Measurements from ENCODE around the gene LEPROT. TPM values are rescaled to one million over a fixed set of nuclear protein-coding genes. Genes with fewer than 3 reads are reported as not detected.
"Not testable (repeated sequence)": the region's sequence is repeated elsewhere in the genome, so short reads cannot be mapped to it uniquely, and the experiment has no call there.

Gene LEPROT
- total and polyA plus RNA-seq, 7 donors: 14.9 to 34.5 (median 22.9) TPM

DNA sequence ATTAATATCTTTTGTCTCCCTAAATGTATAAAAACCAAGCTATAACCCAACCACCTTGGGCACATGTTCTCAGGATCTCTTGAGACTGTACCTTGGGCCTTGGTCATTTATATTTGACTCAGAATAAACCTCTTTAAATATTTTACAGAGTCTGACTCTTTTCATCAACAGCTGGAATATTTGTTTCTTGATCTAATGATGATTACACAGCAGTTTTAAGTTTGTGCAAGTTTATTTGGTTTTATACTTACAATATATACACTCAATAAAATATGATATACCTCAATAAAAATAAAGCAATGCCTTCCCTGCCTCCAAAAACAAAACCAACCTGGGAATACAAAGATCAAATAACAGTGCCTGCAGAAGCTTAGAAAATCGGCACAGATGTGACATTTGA, 22.0 kb downstream of the LEPROT start:
- intact Hi-C loops (cut with DNase I): no loop called here

DNA sequence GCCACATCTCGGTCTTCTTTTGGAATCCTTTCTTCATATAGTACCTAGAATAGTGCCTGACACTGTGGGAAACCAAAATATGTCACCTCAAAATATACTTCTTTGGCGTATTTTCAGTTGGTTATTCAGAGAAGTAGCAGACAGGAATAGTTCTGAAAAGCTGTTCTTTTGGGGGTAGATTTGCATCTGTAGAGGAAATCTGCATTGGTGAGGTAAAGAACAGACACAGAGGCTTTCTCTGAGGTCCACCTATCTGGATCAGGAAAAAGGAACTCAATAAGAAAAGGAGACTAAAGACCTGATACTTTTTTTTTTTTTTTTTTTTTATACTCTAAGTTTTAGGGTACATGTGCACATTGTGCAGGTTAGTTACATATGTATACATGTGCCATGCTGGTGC, 23.2 kb downstream of the LEPROT start:
- no peak overlapping the region for H3K27ac ChIP-seq
- H3K9me3 ChIP-seq: no peaks in the 10 kb centered on the region
- intact Hi-C loops (cut with DNase I): no loop called here
- DNase-seq (no peak), ATAC-seq (no peak)
- H3K27me3 ChIP-seq (ENCODE audit: insufficient read depth in 3 of 3, low read length in 2 of 3): no peaks in the 10 kb centered on the region
- no peaks in the 10 kb centered on the region for H3K4me1 ChIP-seq
- WGBS, 3 donors: 92 to 93% (median 92%) methylated on average over 2 of the region's 2 CpGs
- TF ChIP-seq, protein P1, sequence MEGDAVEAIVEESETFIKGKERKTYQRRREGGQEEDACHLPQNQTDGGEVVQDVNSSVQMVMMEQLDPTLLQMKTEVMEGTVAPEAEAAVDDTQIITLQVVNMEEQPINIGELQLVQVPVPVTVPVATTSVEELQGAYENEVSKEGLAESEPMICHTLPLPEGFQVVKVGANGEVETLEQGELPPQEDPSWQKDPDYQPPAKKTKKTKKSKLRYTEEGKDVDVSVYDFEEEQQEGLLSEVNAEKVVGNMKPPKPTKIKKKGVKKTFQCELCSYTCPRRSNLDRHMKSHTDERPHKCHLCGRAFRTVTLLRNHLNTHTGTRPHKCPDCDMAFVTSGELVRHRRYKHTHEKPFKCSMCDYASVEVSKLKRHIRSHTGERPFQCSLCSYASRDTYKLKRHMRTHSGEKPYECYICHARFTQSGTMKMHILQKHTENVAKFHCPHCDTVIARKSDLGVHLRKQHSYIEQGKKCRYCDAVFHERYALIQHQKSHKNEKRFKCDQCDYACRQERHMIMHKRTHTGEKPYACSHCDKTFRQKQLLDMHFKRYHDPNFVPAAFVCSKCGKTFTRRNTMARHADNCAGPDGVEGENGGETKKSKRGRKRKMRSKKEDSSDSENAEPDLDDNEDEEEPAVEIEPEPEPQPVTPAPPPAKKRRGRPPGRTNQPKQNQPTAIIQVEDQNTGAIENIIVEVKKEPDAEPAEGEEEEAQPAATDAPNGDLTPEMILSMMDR (IDR thresholded peaks at IDR 0.05): no peak
- H3K36me3 ChIP-seq (ENCODE audit: insufficient read depth in 1 of 2, low read depth in 1 of 2): no peaks in the 10 kb centered on the region
- H3K4me3 ChIP-seq: no peak overlapping the region

More for the DNA sequence above, 22.0 kb downstream of the LEPROT start:
- Histone ChIP-seq H3K27ac (no peak overlapping the region), H3K27me3 (ENCODE audit: insufficient read depth in 3 of 3, low read length in 2 of 3) (no peaks in the 10 kb centered on the region), H3K4me3 (no peak overlapping the region), H3K4me1 (no peaks in the 10 kb centered on the region), H3K9me3 (no peaks in the 10 kb centered on the region), H3K36me3 (ENCODE audit: insufficient read depth in 1 of 2, low read depth in 1 of 2) (no peaks in the 10 kb centered on the region)
- TF ChIP-seq, protein P1 (IDR thresholded peaks at IDR 0.05): no peak
- DNase-seq (no peak), ATAC-seq (no peak)
- 29 to 66% (median 52%) methylated on average over 1 of the region's 1 CpG for WGBS, 3 donors

GRCh38 chr1:65444128-65444640, 23.7 kb downstream of the LEPROT start:
- no peak for DNase-seq
- TF ChIP-seq, protein P1 (IDR thresholded peaks at IDR 0.05): no peak
- no peak overlapping the region for H3K4me3 ChIP-seq
- intact Hi-C loops (cut with DNase I): no loop called here
- H3K27ac ChIP-seq: no peak overlapping the region
- H3K9me3 ChIP-seq: no peaks in the 10 kb centered on the region
- H3K36me3 ChIP-seq (ENCODE audit: insufficient read depth in 1 of 2, low read depth in 1 of 2): no peaks in the 10 kb centered on the region
- H3K27me3 ChIP-seq (ENCODE audit: insufficient read depth in 3 of 3, low read length in 2 of 3): no peaks in the 10 kb centered on the region
- WGBS, 3 donors: 69 to 79% (median 79%) methylated on average over 5 of the region's 5 CpGs
- H3K4me1 ChIP-seq: no peaks in the 10 kb centered on the region
- ATAC-seq: no peak

DNA sequence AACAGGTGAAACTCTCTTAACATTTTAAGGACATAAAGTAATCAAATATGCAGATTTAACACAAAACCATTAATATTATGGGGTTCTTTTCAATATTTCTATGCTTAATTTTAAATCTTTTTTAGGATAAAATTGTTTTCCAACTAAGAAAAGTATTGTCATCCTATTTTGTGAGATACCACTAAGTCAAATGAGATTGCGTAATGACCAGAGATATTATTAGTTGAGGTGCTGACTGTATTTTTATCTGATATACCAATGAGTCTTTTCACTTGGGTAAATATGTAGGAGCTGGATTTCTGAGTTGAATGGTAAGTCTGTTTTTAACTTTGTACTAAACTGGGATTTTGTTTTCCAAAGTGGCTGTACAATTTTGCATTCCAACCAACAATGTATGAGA, 25.4 kb downstream of the LEPROT start:
- Histone ChIP-seq H3K4me1 (no peaks in the 10 kb centered on the region), H3K27me3 (ENCODE audit: insufficient read depth in 3 of 3, low read length in 2 of 3) (no peaks in the 10 kb centered on the region), H3K9me3 (no peaks in the 10 kb centered on the region), H3K27ac (no peak overlapping the region), H3K36me3 (ENCODE audit: insufficient read depth in 1 of 2, low read depth in 1 of 2) (no peaks in the 10 kb centered on the region), H3K4me3 (no peak overlapping the region)
- intact Hi-C loops (cut with DNase I): no loop called here
- TF ChIP-seq, protein P1 (IDR thresholded peaks at IDR 0.05): no peak
- DNase-seq (no peak), ATAC-seq (no peak)
- 93 to 100% (median 100%) methylated on average over 1 of the region's 1 CpG for WGBS, 3 donors

DNA sequence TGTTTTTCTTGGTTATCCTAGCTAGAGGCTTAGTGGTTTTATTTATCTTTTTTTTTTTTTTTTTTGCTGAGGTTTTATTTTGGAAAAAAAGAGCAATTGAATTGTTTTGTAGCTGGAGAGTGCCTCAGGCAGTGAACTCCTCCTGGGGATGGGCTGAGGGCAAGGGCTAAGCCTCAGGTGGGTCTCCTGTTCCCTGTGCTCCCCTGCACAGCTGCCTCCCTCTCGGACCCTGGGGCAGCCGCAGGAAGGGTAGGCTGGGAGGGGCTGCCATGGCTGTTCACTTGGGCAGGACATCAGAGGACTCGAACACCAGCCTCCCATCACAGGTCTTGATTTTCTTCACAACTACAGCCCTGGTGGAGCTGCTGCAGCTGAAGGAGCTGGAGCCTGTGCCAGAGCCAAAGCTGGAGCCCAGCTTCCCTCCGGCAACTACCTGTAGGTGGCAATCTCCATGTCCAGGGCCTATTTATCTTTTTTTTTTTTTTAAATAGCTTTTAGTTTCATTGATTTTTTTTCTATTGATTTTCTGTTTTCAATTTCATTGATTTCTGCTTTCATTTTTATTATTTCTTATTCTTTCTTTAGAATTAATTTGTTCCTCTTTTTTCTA, 28.9 kb downstream of the LEPROT start:
- 73 to 85% (median 83%) methylated on average over 4 of the region's 4 CpGs for WGBS, 3 donors
- Histone ChIP-seq H3K4me3 (no peak overlapping the region), H3K4me1 (no peaks in the 10 kb centered on the region), H3K27ac (no peak overlapping the region), H3K9me3 (no peaks in the 10 kb centered on the region), H3K36me3 (ENCODE audit: insufficient read depth in 1 of 2, low read depth in 1 of 2) (no peaks in the 10 kb centered on the region), H3K27me3 (ENCODE audit: insufficient read depth in 3 of 3, low read length in 2 of 3) (no peaks in the 10 kb centered on the region)
- DNase-seq (no peak), ATAC-seq (no peak)
- intact Hi-C loops (cut with DNase I): no loop called here
- TF ChIP-seq, protein P1 (IDR thresholded peaks at IDR 0.05): no peak

DNA sequence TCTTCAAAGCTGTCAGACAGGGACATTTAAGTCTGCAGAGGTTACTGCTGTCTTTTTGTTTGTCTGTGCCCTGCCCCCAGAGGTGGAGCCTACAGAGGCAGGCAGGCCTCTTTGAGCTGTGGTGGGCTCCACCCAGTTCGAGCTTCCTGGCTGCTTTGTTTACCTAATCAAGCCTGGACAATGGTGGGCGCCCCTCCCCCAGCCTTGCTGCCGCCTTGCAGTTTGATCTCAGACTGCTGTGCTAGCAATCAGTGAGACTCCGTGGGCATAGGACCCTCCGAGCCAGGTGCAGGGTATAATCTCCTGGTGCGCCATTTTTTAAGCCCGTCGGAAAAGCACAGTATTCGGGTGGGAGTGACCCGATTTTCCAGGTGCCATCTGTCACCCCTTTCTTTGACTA, 35.2 kb downstream of the LEPROT start:
- H3K27ac ChIP-seq, H3K9me3 ChIP-seq: not testable (repeated sequence)
- WGBS, 3 donors: 40 to 79% (median 75%) methylated on average over 1 to 10 of the region's 10 CpGs

More for the DNA sequence above, 35.2 kb downstream of the LEPROT start:
- H3K4me3 ChIP-seq; H3K4me1 ChIP-seq; H3K36me3 ChIP-seq (ENCODE audit: insufficient read depth in 1 of 2, low read depth in 1 of 2); DNase-seq; H3K27me3 ChIP-seq (ENCODE audit: insufficient read depth in 3 of 3, low read length in 2 of 3); ATAC-seq; intact Hi-C loops (cut with DNase I): not testable (repeated sequence)

Measured in psoas muscle (tissue), 8 donors.